Measurements from ENCODE around the gene CNKSR3. TPM values are rescaled to one million over a fixed set of nuclear protein-coding genes. Genes with fewer than 3 reads are reported as not detected.
"Not testable (repeated sequence)": the region's sequence is repeated elsewhere in the genome, so short reads cannot be mapped to it uniquely, and the experiment has no call there.

Gene CNKSR3
- total RNA-seq (2014; rRNA removed; shearing (Covaris generic); ENCODE audit: low replicate concordance) = 12.1 and 29.2 TPM in 2 replicates

DNA sequence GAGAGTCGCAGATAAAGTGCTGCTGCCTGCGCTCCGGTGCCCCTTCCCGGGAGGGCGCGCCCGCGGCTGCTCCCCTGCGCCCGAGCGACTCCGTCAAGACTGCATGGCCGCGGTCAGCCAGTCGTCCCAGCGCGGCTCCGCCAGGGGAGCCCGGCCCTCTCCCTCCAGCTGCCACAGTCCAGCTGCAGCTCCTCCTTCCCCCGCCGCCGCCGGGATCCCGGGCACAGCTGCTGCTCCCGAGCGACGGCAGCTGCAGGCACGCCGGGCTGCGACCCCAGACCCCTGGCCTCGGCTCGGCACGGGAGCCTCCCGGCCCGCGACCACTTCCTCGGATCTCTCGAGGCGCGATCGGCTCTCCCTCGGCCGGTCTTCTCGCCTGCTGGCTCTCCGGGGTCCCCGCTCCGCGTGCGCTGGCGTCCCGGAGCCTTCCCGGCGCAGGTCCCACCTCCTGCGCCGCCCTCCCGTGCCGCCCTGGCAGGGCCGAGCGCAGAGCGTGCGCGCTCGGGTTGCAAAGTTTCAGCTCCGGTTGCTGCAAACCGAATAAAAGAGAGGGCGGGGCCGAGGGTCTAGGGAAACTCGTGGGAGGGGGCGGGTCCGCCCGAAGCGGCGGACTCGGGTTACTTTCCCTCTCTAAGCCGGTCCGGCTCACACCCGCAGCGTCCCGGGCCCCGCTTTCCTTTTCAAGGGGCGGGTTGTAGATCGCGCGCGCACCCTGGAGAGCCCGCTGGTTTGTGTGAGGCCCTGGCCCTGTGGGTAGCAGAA, at the start of gene CNKSR3:
TSS of gene CNKSR3 (minus strand) at position 542 of the 762 bp plus-strand sequence. CDS start 571 bp downstream, outside the sequence.
- peak; percentile 95 for DNase-seq
- Histone ChIP-seq H3K27me3 (no peaks in the 10 kb centered on the region), H3K9me3 (no peaks in the 10 kb centered on the region), H3K4me3 (peak within 1 kb of the TSS; percentile 76), H3K36me3 (peaks cover 6% of the 10 kb centered on the region; the same call in 1 of the 2 replicates)

- Histone ChIP-seq H3K27me3 (no peaks in the 10 kb centered on the region), H3K36me3 (no peaks in the 10 kb centered on the region), H3K4me3 (no peak overlapping the region), H3K9me3 (no peaks in the 10 kb centered on the region)
- DNase-seq = no peak
These were observed 48.5 kb upstream of the CNKSR3 start for GRCh38 chr6:154558984-154559383.

DNA sequence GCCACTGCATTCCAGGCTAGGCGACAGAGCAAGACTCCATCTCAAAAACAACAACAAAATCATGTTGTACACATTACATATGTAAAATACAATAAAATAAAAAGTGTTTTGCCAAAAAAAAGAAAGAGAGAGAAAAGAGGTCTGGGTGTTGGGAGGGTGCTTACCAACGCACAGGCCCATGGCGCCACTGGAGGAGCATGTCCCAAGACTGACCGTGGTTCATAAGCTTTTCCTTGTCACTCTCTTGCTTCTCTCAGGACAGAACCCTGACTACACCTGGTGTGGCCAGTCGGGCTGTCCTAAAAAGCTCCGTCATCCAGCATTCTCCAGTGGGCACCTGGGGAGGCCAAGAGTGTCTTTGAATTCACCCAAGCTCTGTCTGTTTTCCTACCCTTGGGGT, 48.0 kb upstream of the CNKSR3 start:
- no peak overlapping the region for H3K4me3 ChIP-seq
- DNase-seq = no peak

DNA sequence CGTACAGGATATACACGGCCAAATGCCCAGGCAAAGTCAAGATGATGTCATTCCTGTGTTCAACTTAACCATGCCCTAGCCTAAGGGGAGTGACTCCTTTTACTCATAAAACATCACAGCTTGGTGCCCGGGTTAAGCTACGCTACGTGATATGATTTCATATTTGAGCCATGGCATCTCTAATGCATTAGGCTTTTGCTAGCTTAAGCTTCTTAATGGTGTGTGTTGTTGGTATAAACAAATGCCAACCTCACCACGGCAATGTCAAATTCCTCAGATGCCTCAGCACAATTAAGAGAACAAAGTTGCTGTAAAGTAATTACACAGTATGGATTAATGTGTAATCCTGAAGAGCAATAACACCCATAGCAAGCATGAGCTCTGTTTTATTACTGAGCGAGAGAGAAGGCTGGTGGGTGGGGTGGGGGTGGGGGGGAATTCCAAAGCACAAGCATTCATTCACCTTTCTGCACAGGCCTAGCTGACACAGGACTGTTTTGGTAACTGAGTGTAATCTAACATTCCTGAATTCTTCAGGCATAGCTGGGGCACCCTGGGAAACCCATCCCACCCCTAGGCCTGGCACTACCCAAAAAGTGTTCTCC, 44.7 kb upstream of the CNKSR3 start:
- DNase-seq = peak; percentile 79
- no peaks in the 10 kb centered on the region for H3K36me3 ChIP-seq
- H3K9me3 ChIP-seq = no peaks in the 10 kb centered on the region
- no peak overlapping the region for H3K4me3 ChIP-seq
- H3K27me3 ChIP-seq = no peaks in the 10 kb centered on the region

More for the DNA sequence above, 48.0 kb upstream of the CNKSR3 start:
- Histone ChIP-seq H3K9me3 (no peaks in the 10 kb centered on the region), H3K27me3 (no peaks in the 10 kb centered on the region), H3K36me3 (no peaks in the 10 kb centered on the region)

- Histone ChIP-seq H3K36me3 (no peaks in the 10 kb centered on the region), H3K4me3 (no peak overlapping the region), H3K9me3 (no peaks in the 10 kb centered on the region), H3K27me3 (no peaks in the 10 kb centered on the region)
- no peak for DNase-seq
These were observed 44.0 kb upstream of the CNKSR3 start for GRCh38 chr6:154554491-154554890.

DNA sequence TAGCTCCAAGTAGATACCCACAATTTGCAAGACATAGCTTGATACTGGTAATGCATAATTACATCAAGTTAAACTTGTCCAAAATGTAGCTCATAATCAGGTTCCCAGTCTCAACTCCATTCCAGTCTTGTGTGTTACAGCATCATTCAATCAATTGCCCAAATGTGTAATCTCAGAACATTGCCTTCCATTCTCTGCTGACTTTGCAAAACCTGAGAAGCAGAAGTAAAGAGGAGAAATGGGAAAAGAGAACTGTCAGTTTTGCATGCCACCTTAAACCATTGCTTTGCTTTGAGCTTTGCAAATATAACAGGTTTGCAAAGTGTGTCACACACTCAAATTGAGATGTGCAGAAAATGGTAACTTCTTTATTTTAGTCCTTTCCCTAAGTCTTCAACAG, 40.3 kb upstream of the CNKSR3 start:
- no peaks in the 10 kb centered on the region for H3K9me3 ChIP-seq
- no peak for DNase-seq
- no peaks in the 10 kb centered on the region for H3K36me3 ChIP-seq
- H3K27me3 ChIP-seq = no peaks in the 10 kb centered on the region
- H3K4me3 ChIP-seq = no peak overlapping the region

DNA sequence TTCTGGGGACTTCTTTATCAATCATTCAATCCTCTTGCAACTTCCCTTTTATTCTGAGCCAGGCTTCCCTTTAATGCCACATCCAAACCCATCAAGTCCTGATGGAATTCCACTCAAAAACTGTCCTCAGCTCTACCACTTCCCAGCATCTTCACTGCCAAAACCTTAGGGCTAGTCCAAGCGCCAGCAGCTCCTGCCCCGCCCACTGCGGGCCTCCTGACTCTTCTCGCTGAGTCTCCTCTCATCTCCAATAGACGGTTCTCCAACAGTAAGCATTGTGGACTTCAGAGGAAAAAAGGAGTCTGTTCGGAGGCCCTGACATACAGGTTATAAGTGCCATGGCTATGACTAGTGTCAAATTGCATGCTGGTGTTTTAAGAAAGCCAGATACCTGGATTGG, 38.7 kb upstream of the CNKSR3 start:
- Histone ChIP-seq H3K4me3 (no peak overlapping the region), H3K9me3 (no peaks in the 10 kb centered on the region), H3K36me3 (no peaks in the 10 kb centered on the region), H3K27me3 (no peaks in the 10 kb centered on the region)
- no peak for DNase-seq

DNA sequence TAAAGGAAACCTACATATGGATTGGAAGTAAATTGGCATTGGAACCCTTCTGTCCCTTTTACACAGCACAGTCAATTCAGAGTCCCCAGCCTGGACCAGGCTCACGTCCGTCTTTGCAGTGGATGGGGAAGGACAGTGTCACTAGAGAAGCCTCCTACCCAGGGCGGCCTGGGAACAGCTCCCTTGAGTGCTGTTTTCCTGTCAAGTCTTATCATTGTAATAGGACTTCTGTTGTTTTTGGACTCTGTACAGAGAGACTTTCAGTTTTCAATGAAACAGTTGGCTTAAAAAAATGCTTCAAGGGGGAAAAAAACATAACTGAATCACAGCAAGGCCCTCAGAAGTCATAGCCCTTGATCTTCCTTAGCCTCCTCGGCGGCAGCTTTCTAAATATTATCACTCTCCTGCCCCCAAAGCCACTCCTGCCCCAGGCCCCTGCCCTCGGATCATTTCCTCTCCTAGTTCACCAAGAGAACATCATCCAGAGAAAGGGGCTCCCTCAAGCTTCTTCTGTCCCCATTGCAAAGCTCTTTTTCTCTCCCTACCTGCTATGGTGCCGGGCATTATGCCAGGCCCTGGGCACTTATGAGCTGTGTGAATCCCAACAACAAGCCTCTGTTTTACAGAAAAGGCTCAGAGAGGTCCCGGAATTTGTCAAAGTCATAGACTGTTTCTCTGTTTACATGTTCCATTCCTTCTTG, 37.8 kb upstream of the CNKSR3 start:
- H3K4me3 ChIP-seq = no peak overlapping the region
- DNase-seq = no peak
- H3K27me3 ChIP-seq = no peaks in the 10 kb centered on the region
- no peaks in the 10 kb centered on the region for H3K9me3 ChIP-seq
- H3K36me3 ChIP-seq = no peaks in the 10 kb centered on the region

- H3K27me3 ChIP-seq = no peaks in the 10 kb centered on the region
- DNase-seq = no peak
- H3K4me3 ChIP-seq = no peak overlapping the region
- no peaks in the 10 kb centered on the region for H3K9me3 ChIP-seq
- H3K36me3 ChIP-seq = no peaks in the 10 kb centered on the region
These were observed 33.1 kb upstream of the CNKSR3 start for GRCh38 chr6:154543628-154544027.

DNA sequence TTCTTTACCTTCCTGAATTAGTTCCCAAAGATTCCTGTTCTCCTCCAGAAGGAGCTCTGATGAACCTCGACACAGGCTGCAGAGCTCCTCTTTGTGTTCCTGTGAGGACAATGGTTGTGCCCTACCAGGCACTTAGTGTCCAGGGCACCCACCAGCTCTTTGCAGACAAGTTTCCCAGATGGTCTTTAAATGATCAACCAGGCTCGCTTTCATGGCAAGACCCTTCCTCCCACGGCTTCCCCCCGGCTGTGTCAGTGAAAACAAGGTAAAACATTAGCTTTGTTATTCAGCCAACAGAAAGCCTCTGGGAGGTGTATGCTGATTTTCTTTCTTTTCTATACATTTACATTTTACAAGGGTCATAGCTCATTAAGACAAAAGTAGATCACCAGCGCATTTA, 32.3 kb upstream of the CNKSR3 start:
- H3K4me3 ChIP-seq = no peak overlapping the region
- H3K9me3 ChIP-seq = no peaks in the 10 kb centered on the region
- no peak for DNase-seq

DNA sequence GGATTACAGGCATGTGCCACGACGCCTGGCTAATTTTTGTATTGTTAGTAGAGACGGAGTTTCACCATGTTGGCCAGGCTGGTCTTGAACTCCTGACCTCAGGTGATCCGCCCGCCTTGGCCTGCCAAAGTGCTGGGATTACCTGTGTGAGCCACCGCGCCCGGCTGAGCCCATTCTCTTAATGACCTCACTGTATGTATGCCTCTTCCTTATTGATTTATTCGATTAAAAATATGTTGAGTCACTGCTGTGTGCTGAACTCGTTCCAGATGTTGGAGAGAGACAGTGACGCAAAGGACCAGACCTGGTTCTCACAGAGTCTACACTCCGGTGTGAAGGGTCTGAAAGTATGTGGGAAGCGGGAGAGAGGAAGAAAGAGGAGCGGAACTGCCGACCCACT, 31.4 kb upstream of the CNKSR3 start:
- not testable (repeated sequence) for H3K4me3 ChIP-seq, H3K36me3 ChIP-seq, H3K9me3 ChIP-seq, DNase-seq, H3K27me3 ChIP-seq

More for the DNA sequence above, 32.3 kb upstream of the CNKSR3 start:
- H3K27me3 ChIP-seq = no peaks in the 10 kb centered on the region
- no peaks in the 10 kb centered on the region for H3K36me3 ChIP-seq

GRCh38 chr6:154539593-154540269, 29.2 kb upstream of the CNKSR3 start:
- DNase-seq = no peak
- Histone ChIP-seq H3K9me3 (no peaks in the 10 kb centered on the region), H3K27me3 (no peaks in the 10 kb centered on the region), H3K36me3 (no peaks in the 10 kb centered on the region), H3K4me3 (no peak overlapping the region)

GRCh38 chr6:154538640-154539191, 28.2 kb upstream of the CNKSR3 start:
- Histone ChIP-seq H3K36me3 (no peaks in the 10 kb centered on the region), H3K4me3 (no peak overlapping the region), H3K27me3 (no peaks in the 10 kb centered on the region), H3K9me3 (no peaks in the 10 kb centered on the region)
- no peak for DNase-seq

DNA sequence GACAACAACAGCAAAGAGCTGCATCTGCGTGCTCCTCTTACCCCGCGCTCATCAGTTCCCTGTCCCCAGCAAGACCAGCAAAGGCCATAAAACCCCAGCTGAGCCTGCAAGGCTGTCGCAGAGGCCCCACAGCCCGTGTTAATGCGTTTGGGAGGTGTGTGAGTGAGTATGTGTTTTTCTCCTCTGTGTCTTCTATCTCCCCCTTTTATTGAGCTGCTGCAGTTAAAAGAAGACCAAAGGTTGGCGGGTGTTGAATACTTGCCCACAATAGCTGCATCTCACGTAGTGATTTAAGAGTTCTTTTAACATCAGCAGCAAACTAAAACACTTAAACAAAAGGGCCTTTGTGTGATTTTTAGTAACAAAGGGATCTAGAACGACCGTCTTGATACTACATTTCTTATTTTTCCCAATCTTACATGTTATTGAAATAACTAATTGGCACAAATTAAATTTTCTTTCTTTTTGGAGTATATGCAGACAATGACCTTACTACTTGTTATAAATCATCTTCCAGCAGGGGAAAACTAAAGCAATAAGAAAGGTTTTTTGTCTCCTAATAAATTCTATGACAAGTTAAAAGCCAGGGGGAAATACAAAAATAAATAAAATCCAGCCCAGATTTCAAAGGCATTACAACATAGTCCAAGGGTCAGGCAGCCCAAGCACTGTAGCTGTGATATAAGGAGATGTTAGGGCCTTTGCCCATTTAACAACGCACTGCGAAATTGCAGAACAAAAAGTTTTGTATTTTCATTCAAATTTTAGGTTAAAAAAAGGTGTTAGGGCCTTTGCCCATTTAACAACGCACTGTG, 27.2 kb upstream of the CNKSR3 start:
- no peaks in the 10 kb centered on the region for H3K27me3 ChIP-seq
- no peak overlapping the region for H3K4me3 ChIP-seq
- no peak for DNase-seq
- no peaks in the 10 kb centered on the region for H3K9me3 ChIP-seq
- no peaks in the 10 kb centered on the region for H3K36me3 ChIP-seq

DNA sequence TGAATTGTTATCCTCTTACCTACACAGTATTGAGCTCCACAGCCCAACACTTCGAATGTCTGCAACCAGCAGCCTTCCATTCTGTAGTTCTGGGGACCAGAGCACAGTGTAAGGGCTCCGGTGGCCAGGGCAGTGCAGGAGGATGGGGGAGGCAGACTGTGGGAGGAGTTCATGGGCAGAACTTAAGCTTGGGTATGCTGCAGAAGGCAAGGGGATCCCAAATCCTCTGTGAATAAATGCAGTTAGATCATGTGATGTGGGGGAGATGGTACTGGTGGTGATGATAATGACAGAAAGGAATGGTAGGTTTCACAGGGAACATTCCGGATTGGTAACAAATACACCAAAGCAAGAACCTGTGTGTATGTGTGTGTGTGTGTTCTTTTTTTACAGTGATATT, 26.5 kb upstream of the CNKSR3 start:
- Histone ChIP-seq H3K27me3 (no peaks in the 10 kb centered on the region), H3K9me3 (no peaks in the 10 kb centered on the region), H3K4me3 (no peak overlapping the region), H3K36me3 (no peaks in the 10 kb centered on the region)
- DNase-seq = no peak

DNA sequence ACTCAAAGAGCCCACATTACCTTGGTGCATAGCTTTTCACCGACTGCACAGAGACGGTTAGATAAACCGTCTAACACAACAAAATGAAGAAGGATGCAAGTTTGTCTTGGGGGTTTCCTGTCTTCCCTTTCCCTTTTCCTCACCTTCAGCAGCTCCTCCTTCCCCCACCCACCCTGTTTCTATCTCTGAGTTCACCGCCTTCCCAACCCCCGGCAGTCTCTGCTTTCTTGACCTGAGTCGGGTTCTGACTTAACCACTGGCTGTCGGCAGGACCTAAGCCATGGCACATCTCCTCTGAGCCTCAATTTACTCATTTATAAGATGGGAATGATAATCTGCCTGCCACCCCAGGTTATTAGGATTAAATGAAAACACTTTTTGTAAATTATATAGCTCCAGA, 25.8 kb upstream of the CNKSR3 start:
- Histone ChIP-seq H3K36me3 (no peaks in the 10 kb centered on the region), H3K9me3 (no peaks in the 10 kb centered on the region), H3K27me3 (no peaks in the 10 kb centered on the region), H3K4me3 (no peak overlapping the region)
- no peak for DNase-seq
